HG03521 (cell line): Measurements from ENCODE around the gene KLHL20.

Source experiments
- ATAC-seq: cut with Tn5 transposase; IDR thresholded peaks from one replicate; pipeline ENCODE4 v1.9.1; 2021; ENCODE audit warnings: mild to moderate bottlenecking, moderate library complexity; ENCODE audit not compliant: unreplicated experiment

KLHL20 gene

GRCh38 chr1:173827611-173828010 is 112.8 kb downstream of the KLHL20 start:
- no peak for ATAC-seq

- no peak for ATAC-seq
These were observed 118.0 kb downstream of the KLHL20 start for GRCh38 chr1:173832748-173833147.
